Keratinocyte (primary cell): ENCODE measurements around the gene MTR.

ENCODE experiments used
- CTCF ChIP-seq, 3 experiments: IDR thresholded peaks in 1 of 3; conservative IDR thresholded peaks in 1 of 3; optimal IDR thresholded peaks in 1 of 3; 2 replicates in 2 of 3; 3 replicates in 1 of 3; pipeline versions ENCODE3 to v1.5.1; 2011; ENCODE audit warnings: low read length in 3 of 3, mild to moderate bottlenecking in 3 of 3, moderate library complexity in 2 of 3, control low read depth in 1 of 3, inconsistent platforms in 1 of 3; ENCODE audit not compliant: insufficient read depth in 2 of 3; ENCODE audit errors: extremely low read depth in 1 of 3
- EZH2 ChIP-seq: IDR thresholded peaks from one replicate; pipeline ENCODE4 v1.6.1; 2012; ENCODE audit warnings: inconsistent platforms, mild to moderate bottlenecking, low read length, moderate library complexity

GRCh38 chr1:236916131-236916800 lies 121.2 kb downstream of the MTR start:
- TF ChIP-seq CTCF (optimal IDR thresholded peaks at IDR 0.05 in 1 of 3, IDR thresholded peaks at IDR 0.05 in 1 of 3, conservative IDR thresholded peaks at IDR 0.05 in 1 of 3; ENCODE audit: extremely low read depth in 1 of 3, insufficient read depth in 2 of 3, low read length in 3 of 3) (no peak), EZH2 (no peak)
